Astrocyte of the cerebellum (primary cell): ENCODE results near the gene EXOC6B.

ENCODE experiments used
- DNase-seq: peaks from one replicate; pipeline ENCODE4 v3.0.0-alpha.2; 2011; ENCODE audit warnings: low read depth
- H3K4me3 ChIP-seq: 2 replicates; pipeline ENCODE4 v1.5.1; 2011; ENCODE audit warnings: mild to moderate bottlenecking, low read depth, low read length, moderate library complexity
- in situ Hi-C: cut with HindIII; loops from 2 replicates; pipeline ENCODE4 v1.10.0; 2017; ENCODE audit warnings: low sequenced_read_pairs
- TF ChIP-seq, protein P1 (sequence below): IDR thresholded peaks from 2 replicates; pipeline ENCODE4 v1.5.1; 2012; ENCODE audit warnings: low read length, low read depth, moderate library complexity, mild to moderate bottlenecking; ENCODE audit errors: missing control alignments

EXOC6B gene

DNA sequence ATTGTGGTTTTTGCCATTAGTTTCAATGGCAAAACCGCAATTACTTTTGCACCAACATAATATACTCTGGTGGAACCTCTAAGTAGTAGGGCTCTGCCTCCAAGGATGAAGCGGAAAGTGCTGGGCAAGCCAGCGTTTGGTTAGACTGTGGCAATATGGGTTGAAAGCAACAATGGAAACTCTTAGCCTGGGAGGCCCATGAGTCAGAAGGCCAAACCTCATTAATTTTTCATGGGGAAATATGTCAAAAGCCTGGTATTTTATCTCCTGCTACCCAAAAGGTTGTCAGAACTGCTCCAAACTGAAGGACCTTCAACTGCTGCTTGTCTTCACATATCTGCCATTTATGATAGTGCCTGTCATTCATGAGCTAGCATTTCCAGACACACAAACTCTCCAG, 499.1 kb downstream of the EXOC6B start:
- H3K4me3 ChIP-seq, result no peak overlapping the region
- DNase-seq, result no peak
- in situ Hi-C loops, result no loop called here
- TF ChIP-seq, protein P1, sequence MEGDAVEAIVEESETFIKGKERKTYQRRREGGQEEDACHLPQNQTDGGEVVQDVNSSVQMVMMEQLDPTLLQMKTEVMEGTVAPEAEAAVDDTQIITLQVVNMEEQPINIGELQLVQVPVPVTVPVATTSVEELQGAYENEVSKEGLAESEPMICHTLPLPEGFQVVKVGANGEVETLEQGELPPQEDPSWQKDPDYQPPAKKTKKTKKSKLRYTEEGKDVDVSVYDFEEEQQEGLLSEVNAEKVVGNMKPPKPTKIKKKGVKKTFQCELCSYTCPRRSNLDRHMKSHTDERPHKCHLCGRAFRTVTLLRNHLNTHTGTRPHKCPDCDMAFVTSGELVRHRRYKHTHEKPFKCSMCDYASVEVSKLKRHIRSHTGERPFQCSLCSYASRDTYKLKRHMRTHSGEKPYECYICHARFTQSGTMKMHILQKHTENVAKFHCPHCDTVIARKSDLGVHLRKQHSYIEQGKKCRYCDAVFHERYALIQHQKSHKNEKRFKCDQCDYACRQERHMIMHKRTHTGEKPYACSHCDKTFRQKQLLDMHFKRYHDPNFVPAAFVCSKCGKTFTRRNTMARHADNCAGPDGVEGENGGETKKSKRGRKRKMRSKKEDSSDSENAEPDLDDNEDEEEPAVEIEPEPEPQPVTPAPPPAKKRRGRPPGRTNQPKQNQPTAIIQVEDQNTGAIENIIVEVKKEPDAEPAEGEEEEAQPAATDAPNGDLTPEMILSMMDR, result no peak

DNA sequence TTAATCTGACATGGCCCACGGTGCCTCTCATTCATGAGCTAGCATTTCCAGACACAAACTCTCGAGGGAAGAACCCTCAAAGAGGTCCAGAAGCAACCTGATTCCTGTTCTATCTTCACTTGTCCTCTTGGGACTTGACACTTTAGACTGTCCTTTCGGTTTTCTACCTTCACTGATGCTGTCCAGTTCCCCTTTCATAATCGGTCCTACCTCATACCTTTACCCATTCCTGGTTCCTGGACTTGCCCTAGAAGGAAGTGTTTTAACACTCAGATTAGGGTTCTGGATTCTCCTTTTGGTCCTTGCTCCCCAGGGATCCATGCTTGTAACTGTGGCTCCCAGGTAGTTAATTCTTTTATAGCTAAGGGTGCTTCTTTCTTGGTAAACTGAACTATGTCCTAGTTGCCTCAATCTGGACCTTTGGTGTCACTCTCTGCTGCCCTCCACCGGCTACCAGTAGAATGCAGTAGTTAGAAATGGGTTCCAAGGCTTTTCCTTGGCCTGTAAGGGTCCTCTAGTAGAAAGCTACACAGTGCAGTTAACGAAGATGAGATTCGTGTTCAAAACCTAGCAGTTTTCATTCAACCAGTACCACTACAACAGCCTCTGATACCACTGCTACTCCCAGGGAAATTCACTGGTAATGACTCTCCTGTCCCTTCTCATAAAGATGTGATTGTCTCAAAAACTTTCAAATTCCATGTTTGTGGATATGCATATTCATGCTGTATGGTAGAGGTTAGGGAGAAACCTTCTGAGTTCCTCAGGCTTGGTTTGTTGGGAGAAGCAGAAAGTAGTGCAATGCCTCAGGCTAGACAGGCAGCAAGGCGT, 500.0 kb downstream of the EXOC6B start:
- in situ Hi-C loops, result no loop called here
- DNase-seq, result no peak
- TF ChIP-seq, protein P1, result peak; percentile 54
- H3K4me3 ChIP-seq, result no peak overlapping the region

DNA sequence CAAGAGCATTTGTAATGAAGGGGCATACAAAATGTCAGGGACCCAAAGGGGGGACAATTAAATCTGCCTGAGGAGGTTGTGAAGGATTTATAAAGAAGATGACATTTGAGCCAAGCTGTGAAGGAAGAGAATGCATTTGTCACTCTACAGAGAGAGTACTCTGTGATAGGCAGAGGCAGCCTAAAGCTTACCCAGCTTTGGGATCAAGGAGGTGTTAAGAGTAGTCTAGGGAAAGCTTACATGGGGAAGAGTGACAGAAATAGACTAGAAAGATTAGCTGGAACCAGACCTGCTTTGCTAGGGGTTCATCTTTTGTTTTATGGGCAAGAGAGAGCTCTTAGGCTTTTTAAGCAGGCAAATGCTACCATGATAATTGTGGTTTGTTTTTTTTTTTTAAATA, 509.1 kb downstream of the EXOC6B start:
- H3K4me3 ChIP-seq, result no peak overlapping the region
- no peak for DNase-seq
- TF ChIP-seq, protein P1, result no peak
- in situ Hi-C loops, result no loop called here

DNA sequence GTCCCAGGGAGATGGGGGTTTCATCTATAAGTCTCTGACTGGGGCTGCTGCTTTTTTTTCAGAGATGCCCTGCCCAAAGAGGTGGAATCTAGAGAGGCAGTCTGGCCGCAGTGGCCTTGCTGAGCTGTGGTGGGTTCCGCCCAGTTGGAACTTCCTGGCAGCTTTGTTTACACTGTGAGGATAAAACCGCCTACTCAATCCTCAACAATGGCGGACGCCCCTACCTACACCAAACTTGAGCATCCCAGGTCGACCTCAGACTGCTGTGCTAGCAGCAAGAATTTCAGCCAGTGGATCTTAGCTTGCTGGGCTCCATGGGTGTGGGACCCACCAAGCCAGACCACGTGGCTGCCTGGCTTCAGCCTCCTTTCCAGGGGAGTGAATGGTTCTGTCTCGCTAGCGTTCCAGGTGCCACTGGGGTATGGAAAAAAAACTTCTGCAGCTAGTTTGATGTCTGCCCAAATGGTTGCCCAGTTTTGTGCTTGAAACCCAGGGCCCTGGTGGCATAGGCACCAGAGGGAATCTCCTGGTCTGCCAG, 525.6 kb downstream of the EXOC6B start:
- H3K4me3 ChIP-seq, result no peak overlapping the region
- in situ Hi-C loops, result no loop called here
- TF ChIP-seq, protein P1, result no peak
- DNase-seq, result no peak

DNA sequence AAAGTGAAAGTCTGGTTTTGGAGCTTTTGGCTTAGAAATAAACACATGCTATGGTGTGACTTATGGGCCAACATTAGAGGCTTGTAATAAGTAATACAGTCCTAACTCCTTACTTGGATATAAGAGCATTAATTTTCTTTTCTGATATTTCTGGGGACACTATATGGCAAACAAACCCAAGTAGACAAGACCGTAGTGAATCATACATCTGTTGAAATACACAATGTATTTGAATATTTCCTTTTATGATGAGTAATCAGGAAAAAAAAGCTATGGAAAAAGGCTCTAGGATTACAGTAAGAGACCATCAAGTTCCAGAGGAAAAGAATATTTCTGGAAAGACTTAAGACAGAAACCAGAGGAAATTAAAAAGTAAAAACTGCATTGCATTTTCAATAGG, 532.2 kb downstream of the EXOC6B start:
- in situ Hi-C loops, result no loop called here
- H3K4me3 ChIP-seq, result no peak overlapping the region
- TF ChIP-seq, protein P1, result no peak
- no peak for DNase-seq

DNA sequence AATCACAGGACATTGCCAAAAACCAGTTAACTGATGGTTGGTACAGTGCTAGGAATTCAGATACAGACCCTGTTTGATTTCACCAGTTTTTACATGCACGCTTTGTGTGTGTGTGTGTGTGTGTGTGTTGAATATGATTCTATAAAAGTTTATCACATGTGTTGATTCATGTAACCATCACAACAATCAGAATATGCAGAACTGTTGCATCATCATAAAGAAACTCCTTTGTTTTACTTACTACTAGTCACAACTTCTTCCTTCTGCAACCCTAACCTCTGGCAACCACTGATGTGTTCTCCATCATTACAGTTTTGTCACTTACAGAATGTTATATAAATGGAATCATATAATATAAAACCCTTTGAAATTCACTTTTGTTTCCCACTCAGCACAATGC, 533.4 kb downstream of the EXOC6B start:
- no peak for DNase-seq
- TF ChIP-seq, protein P1, result no peak
- H3K4me3 ChIP-seq, result no peak overlapping the region
- in situ Hi-C loops, result no loop called here
